ENCODE results near the gene SCN2B.

- TF ChIP-seq POLR2AphosphoS5 (IDR thresholded peaks at IDR 0.05): no peak
- no peak for TF ChIP-seq CTCF (IDR thresholded peaks at IDR 0.05)
- TF ChIP-seq EP300 (IDR thresholded peaks at IDR 0.05): no peak
- TF ChIP-seq POLR2A (IDR thresholded peaks at IDR 0.05): no peak
These were observed 37.5 kb downstream of the SCN2B start for GRCh38 chr11:118138839-118139420.

Data from upper lobe of left lung (tissue), 4 donors.